NCI-H526 (cell line): ENCODE data around the gene NSDHL.
A peak's percentile ranks its signal among the peaks of the same experiment; 100 is the strongest.
"Not testable (repeated sequence)": the region's sequence is repeated elsewhere in the genome, so short reads cannot be mapped to it uniquely, and the experiment has no call there.

Source experiments
- DNase-seq, 2 experiments: peaks; one replicate each; lab custom pipeline; 2025; lab: John Stamatoyannopoulos, UW

The NSDHL gene

DNA sequence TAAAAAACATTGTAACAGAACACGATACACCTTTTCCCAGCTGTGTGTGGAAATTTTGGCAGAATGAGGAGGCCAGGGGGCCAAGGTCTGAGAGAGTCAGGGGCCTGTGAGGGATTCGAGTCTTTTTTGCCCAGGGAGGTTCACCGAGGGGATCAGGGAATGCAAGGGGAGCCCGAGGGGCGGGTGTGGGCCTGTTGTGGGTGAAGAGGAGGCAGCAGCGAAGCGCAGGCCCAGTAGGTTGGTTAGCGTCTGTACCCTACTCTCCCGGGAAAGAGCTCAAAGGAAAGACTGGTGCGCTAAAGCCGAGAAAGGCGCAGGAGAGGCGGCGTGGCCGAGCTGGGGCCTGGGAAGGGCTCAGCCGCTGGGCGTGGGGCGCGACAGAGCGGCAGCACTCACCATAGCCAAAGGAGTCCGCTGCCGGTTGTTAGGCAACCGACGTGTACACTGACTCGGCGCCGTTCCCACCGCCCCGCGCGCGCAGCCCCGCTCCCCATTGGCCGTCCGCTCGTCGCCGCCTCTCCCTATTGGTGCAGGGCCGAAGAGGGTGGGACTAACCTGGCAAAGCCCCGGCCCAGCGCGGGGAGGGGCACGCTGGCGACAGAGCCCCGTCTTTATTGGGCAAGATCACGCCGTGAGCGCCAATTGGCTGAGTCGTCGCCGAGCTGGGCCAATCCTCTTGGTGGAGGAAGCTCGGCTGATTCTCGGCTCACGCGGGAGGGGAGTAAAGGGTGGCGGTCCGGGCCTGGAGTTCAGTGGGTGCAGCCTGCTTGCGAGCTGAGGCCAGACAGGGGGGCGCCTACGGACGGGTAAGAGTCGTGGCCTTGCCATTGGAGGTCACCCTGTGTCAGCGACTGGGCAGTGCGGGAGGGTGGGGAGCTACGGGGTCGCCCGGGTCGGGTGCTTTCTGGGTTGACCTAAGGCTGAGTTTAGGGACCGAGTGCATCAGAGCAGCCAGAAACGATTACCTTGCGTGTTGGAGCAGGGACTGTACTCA lies at the start of gene NSDHL, which contains the start of gene CETN2:
Gene NSDHL (plus strand): TSS at position 752 of the 994 bp plus-strand sequence. CDS start 15,262 bp downstream, outside the sequence.
Gene CETN2 (minus strand): TSS at position 446 of the 994 bp plus-strand sequence. CDS start 47 bp downstream, at position 399.
- DNase-seq, result peak; percentile 92 to 96

DNA sequence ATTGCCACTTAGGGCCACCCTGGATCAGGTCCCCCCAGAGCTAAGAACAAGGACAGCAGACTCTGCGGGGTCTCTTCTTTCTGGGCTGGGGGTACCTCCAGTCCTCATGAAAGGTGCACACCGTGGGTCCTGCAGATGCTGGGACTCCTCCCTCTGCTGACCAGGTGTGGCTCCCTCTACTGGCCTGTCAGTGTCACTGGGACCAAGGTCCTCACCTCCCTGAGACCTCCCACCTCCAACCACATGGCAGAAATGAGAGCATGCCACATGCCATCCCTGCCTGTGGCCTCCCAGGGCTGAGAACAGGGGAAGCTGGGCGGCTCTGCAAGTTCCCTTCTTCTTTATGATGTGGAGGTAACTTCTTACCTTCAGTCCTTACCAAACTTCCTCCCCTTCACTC lies 43.8 kb upstream of the NSDHL start:
- DNase-seq, result not testable (repeated sequence)

- DNase-seq, result no peak
Measured at GRCh38 chrX:152798945-152799344, 31.9 kb upstream of the NSDHL start.

DNA sequence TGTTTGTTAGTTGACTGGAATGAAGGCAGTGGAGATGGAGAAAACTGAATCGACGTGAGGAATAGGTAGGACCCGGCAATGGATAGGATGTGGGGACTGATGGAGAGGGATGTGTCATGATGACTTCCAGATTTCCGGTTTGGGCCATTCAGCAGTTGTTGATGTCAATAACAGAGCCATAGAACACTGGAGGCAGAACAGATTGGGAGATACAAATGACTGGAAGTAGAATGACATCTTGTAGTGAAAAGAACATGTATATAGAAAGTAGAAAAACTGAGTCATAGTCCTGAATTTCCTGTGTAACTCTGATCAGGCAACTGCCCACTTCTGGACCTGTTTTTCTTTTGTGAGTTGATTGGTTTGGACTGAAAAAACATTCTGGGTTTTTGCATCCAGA lies 24.8 kb upstream of the NSDHL start:
- no peak for DNase-seq

DNA sequence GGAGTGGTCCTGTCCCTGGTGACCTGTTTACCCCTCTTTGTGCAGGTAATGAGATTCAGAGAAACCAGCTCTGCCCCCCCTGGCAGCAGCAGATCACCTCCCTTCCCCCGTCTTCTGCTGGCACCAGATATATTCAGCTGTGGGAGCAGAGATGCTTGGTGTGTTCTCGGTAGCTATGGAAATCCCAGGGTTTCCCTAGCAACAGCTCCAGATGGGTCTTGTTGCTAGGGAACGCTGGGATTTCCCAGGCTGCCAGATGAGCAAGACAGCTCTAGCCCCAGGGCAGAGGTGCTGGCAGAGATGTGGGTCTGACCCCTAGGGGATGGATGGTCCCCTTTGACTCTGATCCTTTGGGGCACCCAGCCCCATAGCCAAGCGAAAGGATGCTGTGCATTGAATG lies 20.5 kb upstream of the NSDHL start:
- DNase-seq, result no peak

DNA sequence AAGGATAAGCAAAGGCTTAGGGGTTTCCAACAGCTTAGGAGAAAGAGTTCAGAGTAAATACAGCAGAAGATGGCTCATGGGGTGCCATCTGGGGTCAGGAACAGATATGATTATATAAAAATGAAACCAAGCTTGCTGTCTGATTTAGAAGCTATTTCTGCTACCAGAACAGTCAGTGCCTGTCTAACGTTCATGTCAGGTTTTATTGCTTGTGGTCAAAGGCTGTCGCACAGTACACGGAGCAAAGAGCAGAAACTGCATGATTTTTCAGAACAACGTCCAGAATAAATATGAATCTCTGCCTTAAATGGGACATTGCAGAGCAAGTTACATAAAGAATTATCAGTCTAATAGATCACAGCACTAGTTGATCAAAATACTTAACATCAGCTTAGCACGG lies 17.7 kb upstream of the NSDHL start:
- DNase-seq, result no peak

- no peak for DNase-seq
Measured at GRCh38 chrX:152814048-152814447, 16.8 kb upstream of the NSDHL start.

DNA sequence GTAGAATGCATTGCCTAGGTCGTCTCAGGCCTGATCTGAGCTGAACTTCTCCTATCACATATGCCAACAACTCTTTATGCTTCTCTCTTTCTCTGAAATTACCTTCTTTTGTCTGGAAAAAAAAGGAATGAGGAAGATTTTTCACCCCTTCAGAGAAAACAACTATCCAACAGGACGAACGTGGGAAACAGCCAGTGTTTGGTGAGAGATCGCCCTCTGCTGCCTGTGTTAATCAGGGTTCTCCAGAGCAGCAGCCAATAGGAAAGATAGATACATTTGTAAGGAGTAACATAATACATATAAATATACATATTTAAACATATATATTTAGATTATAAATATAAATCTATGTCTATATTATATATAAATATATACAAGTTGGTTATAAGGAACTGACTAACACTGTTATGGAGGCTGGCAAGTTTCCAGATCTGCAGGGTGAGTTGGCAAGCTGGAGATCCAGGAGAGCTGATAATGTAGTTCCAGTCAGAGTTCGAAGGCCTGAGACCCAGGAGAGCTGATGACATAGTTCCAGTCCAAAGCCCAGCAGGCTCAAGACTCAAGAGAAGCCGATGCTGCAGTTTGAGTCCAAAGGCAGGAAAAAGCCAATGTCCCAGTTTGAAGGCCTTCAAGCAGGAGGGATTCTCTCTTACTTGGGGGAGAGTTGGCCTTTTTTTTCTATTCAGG lies 13.6 kb upstream of the NSDHL start:
- DNase-seq, result peak; percentile 3 to 17

DNA sequence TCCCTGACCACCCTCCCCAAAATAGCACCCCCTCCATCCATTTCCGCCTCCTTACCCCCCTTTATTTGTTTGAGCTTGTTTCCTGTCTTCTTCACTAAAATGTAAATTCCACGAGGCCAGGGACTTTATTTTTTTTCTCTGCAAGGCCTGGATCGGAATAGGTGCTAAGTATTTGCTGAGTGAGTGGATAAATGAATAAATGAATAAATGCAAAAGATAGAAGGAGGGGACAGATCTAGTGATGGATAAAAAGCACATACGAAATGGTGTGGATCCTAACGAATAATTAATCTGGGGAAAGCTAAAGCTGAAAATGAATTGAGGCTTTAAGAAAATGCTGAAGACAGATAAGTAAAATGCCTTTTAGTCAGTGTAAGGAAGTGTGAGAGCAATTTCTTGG lies 12.5 kb upstream of the NSDHL start:
- DNase-seq, result no peak

GRCh38 chrX:152819266-152819665 lies 11.6 kb upstream of the NSDHL start:
- DNase-seq, result no peak

GRCh38 chrX:152819732-152820131 lies 11.1 kb upstream of the NSDHL start:
- DNase-seq, result no peak

- peak in 1 of 2 experiments; percentile 49 for DNase-seq
Measured at GRCh38 chrX:152821145-152821765, 9.6 kb upstream of the NSDHL start.

- no peak for DNase-seq
Measured at GRCh38 chrX:152822383-152823086, 8.3 kb upstream of the NSDHL start.

DNA sequence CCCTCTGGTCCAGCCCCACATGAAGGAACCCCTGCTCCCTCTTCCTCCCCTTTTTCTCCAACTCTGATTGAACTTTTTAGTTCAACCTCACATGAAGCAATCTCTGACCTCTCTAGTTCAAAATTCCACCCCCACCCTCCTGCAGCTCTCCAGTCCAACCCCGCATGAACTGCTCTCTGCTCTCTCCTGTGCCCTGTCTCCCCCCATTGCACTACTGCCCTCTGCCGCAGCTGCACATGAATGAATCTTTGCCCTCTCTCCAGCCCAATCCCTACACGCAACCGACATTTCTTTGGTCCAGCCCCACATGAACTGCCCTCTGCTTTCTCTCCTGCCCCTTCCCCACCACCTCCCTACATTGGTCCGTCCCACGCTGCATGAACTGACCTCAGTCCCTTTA lies 7.2 kb upstream of the NSDHL start:
- no peak for DNase-seq

DNA sequence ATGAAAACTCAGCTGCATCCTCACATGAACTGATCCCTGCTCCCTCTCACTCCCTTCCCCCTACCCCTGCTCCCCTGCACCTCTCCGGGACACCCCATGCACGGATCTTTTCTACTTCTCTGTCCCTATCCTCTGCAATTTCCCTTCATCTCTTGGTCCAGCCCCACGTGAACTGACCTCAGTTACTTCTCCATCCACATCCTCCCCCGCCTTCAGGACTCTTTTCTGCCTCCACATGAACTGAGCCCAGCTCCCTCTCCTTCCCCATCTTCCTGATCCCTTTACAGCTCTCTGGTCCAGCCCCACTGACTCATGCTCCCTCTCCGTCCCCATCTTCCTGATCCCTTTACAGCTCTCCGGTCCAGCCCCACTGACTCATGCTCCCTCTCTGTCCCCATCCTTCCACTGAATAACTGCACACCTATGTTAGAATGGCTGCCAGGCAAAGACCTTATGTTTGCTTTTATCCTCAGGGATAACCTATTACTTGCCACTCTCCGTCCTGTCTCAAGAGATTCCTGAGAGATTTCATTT lies 6.0 kb upstream of the NSDHL start:
- no peak for DNase-seq

DNA sequence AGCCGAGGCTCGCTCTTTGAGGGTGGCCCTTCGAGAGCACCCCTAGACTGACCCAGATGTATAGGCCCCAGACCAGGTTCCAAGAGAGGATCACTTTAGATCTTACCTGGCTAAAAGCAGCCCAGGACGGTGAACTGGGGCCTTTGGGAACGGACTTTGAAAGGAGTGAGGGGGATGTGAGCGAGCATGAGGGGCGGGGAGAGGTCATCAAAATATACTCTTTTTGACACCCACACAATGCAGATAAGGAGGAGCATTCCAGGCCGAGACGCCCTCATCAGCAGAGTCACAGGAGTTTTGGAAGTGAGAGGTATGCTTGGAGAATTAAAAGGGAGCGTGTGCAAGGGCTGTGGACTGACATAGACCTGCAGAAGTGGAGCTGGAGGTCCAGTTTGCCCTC lies 528 bp downstream of the NSDHL start:
- DNase-seq, result no peak

- DNase-seq, result no peak
Measured at GRCh38 chrX:152832520-152832919, 1.7 kb downstream of the NSDHL start.

GRCh38 chrX:152833378-152833777 lies 2.5 kb downstream of the NSDHL start:
- DNase-seq, result no peak

GRCh38 chrX:152835470-152835869 lies 4.6 kb downstream of the NSDHL start:
- not testable (repeated sequence) for DNase-seq

- no peak for DNase-seq
Measured at GRCh38 chrX:152842772-152843338, 12.0 kb downstream of the NSDHL start.

- DNase-seq, result no peak
Measured at GRCh38 chrX:152843852-152844251, 13.0 kb downstream of the NSDHL start.
